Right renal cortex interstitium (tissue), 3 donors: ENCODE data around the gene PRPF40B. TPM values are rescaled to one million over a fixed set of nuclear protein-coding genes. Genes with fewer than 3 reads are reported as not detected.
A peak's percentile ranks its signal among the peaks of the same experiment; 100 is the strongest.

Experiments
- DNase-seq, 3 donors: peaks; one replicate each; pipeline ENCODE4 v3.0.0-alpha.2; 2013; ENCODE audit warnings: low read depth in 3 of 3, low spot score in 2 of 3
- polyA plus RNA-seq, 3 donors: library from polyadenylated mRNA; unstranded; fragments of 120-200 nt; gene quantifications; one replicate each; pipeline ENCODE4 v1.2.1, GENCODE V29; 2013; ENCODE audit not compliant: insufficient read length in 3 of 3

PRPF40B gene
- polyA plus RNA-seq, 3 donors, result 20.0 to 21.1 (median 20.9) TPM

DNA sequence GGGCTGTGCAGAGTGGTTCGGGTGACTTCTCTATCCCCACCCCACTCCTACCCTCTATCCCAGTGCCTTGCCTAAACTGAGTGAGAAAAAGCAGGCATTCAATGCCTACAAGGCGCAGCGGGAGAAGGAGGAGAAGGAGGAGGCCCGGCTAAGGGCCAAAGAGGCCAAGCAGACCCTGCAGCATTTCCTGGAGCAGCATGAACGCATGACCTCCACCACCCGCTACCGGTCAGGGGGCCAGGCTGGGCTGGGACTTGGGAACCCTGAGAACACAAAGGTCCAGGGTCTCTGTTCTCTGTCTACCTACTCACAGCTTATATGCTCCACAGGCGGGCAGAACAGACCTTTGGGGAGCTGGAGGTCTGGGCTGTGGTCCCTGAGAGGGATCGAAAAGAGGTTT is 11.7 kb downstream of the PRPF40B start:
- DNase-seq, result no peak

DNA sequence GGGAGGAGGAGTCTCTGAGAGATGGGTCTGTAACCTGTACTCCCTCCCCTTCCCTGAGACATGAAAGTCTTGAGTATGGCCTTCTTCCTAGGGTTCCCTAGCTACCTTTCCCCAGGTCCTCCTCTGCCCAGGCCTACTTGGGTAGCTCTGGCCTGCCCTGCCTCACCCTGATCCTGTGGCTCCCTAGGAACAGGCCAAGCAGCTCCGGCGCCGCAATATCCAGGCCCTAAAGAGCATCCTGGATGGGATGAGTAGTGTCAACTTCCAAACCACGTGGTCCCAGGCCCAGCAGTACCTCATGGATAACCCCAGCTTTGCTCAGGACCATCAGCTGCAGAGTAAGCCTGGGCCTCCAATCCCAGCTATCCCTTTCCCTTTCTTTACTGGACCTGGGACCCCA is 12.3 kb downstream of the PRPF40B start:
- DNase-seq, result no peak

DNA sequence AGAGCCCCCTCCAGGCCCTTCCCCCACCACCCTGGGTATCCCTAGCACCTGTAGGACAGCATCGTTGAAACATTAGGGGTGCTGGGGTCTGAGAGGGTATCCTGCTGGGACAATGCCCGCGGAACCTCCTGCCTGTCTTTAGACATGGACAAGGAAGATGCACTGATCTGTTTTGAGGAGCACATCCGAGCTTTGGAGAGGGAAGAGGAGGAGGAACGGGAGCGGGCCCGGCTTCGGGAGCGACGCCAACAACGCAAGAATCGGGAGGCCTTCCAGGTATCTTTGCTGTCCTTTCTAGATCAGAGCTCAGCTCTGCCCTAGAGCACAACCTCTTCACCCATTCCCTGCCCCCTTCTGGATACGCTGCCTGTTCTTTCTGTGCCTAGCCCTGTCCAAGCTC is 13.2 kb downstream of the PRPF40B start:
- DNase-seq, result no peak

- peak in 1 of 3 donors; percentile 50 for DNase-seq
These were observed 13.8 kb downstream of the PRPF40B start for GRCh38 chr12:49636979-49637755.

GRCh38 chr12:49641748-49642369 is 18.5 kb downstream of the PRPF40B start:
- DNase-seq, result no peak

- DNase-seq, result no peak
These were observed 19.0 kb downstream of the PRPF40B start for GRCh38 chr12:49642370-49642802.

DNA sequence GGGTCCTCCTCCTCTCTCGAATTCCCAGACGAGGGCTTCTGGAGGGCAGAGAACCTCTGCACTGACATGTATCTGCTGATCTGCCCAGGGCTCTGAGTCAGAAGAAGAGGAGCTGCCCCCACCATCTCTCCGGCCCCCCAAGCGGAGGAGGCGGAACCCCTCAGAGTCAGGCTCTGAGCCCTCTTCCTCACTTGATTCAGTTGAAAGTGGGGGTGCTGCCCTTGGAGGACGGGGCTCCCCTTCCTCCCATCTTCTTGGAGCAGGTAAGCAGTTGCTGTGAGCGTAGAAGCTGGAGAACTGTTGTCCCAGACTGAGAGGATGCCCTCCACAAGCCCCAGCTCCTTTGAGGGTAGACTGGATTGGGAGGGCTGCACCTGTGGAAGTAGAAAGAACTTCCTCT is 19.8 kb downstream of the PRPF40B start:
- DNase-seq, result no peak

GRCh38 chr12:49643961-49644619 is 20.7 kb downstream of the PRPF40B start:
- no peak for DNase-seq

- peak in 2 of 3 donors; percentile 52 to 71 for DNase-seq
These were observed 21.2 kb downstream of the PRPF40B start for GRCh38 chr12:49644620-49644994.

- DNase-seq, result no peak
These were observed 22.0 kb downstream of the PRPF40B start for GRCh38 chr12:49645146-49646039.

DNA sequence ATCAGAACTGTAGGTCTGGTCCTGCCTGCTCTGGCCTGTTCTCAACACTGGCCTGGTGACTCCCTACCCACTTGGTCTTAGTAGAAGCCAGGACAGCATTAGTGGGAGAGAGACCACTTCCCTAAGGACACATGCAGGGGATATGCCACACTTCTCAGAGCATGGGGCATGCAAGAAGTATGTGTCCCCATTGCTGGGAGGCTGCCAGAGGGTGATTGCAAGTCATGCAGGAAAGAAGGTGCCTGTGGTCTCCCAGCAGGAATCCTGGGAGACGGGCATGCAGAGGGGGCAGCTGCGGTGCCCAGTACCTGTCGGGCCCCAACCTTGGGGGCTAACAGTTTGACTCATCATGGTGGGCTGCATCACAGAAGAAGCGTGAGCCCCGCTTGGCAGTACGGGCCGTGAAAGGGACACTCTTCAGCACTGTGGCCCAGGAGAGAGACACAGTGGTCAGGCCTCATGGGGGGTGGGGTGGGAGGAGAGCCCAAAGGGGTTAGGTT is 23.0 kb downstream of the PRPF40B start:
- no peak for DNase-seq

DNA sequence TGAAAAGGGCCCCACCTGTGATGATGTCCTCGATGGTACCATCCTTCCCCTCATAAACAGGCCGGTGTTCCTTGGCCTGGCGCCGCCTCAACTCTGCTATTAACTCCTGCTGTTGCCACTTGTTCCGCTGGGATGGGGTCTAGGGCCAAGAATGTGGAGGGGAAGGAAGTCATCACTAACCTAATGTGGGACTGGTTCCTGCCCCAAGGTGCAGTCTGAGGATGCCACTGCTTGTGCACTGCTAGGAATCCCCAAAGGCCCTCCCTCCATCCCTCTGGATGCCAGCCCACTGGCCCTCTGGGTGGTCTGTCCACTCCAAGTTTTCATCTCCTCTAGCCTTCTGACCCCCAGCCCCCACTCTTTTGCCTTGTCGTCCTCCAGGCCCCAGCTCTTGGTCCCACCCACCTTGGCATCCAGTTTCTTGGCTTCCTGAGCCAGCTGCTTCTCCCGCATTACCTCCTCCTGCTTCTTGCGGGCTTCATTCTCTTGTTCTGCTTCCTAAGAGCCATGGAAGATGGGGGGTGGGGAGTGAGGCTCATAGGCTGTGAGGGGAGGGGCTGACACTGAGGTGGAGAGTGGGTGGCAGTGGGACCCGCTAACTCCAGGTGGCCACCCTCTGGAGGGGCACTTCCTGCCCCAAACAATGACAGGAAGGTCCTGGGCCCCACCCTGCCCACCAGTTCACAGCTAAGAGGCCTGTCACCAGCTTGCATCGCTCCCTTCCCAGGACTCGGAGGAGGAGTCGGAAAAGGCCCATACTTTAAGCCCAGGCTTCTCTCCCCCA is 23.7 kb downstream of the PRPF40B start:
- DNase-seq, result no peak

GRCh38 chr12:49647827-49648711 is 24.7 kb downstream of the PRPF40B start:
- DNase-seq, result no peak

DNA sequence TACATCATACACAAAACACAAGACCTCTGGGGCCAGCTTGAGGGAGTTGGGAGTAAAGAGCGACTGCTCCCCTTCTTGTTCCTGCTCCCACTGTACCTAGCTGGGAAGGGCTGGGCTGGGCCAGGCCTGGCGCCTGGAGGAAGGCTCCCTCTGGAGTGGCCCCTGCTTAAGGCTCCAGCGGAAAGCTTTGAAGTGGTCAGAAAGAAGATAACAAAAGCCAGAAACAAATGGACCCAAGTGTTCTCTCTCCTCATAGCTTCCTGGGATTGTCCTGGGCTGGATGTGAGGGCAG is 25.3 kb downstream of the PRPF40B start:
- no peak for DNase-seq

- no peak for DNase-seq
These were observed 26.1 kb downstream of the PRPF40B start for GRCh38 chr12:49649445-49649844.

GRCh38 chr12:49649892-49650291 is 26.5 kb downstream of the PRPF40B start:
- DNase-seq, result no peak

GRCh38 chr12:49651855-49652254 is 28.5 kb downstream of the PRPF40B start:
- no peak for DNase-seq

GRCh38 chr12:49652921-49653520 is 29.7 kb downstream of the PRPF40B start:
- no peak for DNase-seq

GRCh38 chr12:49654715-49655114 is 31.4 kb downstream of the PRPF40B start:
- no peak for DNase-seq
